GM11168 (cell line): Measurements from ENCODE around the gene CLPTM1L.
"Not testable (repeated sequence)": the region's sequence is repeated elsewhere in the genome, so short reads cannot be mapped to it uniquely, and the experiment has no call there.

ENCODE experiments used
- in situ Hi-C: fragments of 300-500 bp; cut with MboI; formaldehyde crosslinking; loops from one replicate; pipeline ENCODE4 v1.12.0; 2022; ENCODE audit warnings: low sequenced_read_pairs; ENCODE audit not compliant: unreplicated experiment

The CLPTM1L gene

GRCh38 chr5:1330847-1331831 is 13.8 kb downstream of the CLPTM1L start:
- in situ Hi-C loops, result no loop called here

- in situ Hi-C loops, result no loop called here
Observed at GRCh38 chr5:1330146-1330846, 14.6 kb downstream of the CLPTM1L start.

GRCh38 chr5:1329111-1329579 is 15.8 kb downstream of the CLPTM1L start:
- in situ Hi-C loops, result no loop called here

- in situ Hi-C loops, result not testable (repeated sequence)
Observed at GRCh38 chr5:1328237-1329110, 16.4 kb downstream of the CLPTM1L start.

GRCh38 chr5:1326901-1327756 is 17.8 kb downstream of the CLPTM1L start:
- in situ Hi-C loops, result not testable (repeated sequence)

- in situ Hi-C loops, result not testable (repeated sequence)
Observed at GRCh38 chr5:1326532-1326875, 18.4 kb downstream of the CLPTM1L start.

- in situ Hi-C loops, result no loop called here
Observed at GRCh38 chr5:1325870-1326531, 18.9 kb downstream of the CLPTM1L start.

- in situ Hi-C loops, result no loop called here
Observed at GRCh38 chr5:1325191-1325741, 19.6 kb downstream of the CLPTM1L start.

GRCh38 chr5:1324719-1325190 is 20.1 kb downstream of the CLPTM1L start:
- in situ Hi-C loops, result no loop called here

GRCh38 chr5:1324301-1324700 is 20.6 kb downstream of the CLPTM1L start:
- in situ Hi-C loops, result no loop called here

GRCh38 chr5:1323803-1324173 is 21.1 kb downstream of the CLPTM1L start:
- in situ Hi-C loops, result no loop called here

- in situ Hi-C loops, result no loop called here
Observed at GRCh38 chr5:1322955-1323802, 21.7 kb downstream of the CLPTM1L start.

- in situ Hi-C loops, result no loop called here
Observed at GRCh38 chr5:1322036-1322900, 22.6 kb downstream of the CLPTM1L start.

GRCh38 chr5:1321576-1321975 is 23.3 kb downstream of the CLPTM1L start:
- in situ Hi-C loops, result no loop called here

- in situ Hi-C loops, result no loop called here
Observed at GRCh38 chr5:1320436-1321344, 24.2 kb downstream of the CLPTM1L start.
